ENCODE data around the gene FZR1. TPM values are rescaled to one million over a fixed set of nuclear protein-coding genes. Genes with fewer than 3 reads are reported as not detected.

FZR1 gene
- total and polyA plus RNA-seq, 9 of the 15 experiments (the other 6 are each of a cell fraction or from before 2014, with no cell fraction given), result 0.18 to 48.0 (median 22.2) TPM

GRCh38 chr19:3580156-3580934, 74.2 kb downstream of the FZR1 start (continued):
- TF ChIP-seq HDAC1 (IDR thresholded peaks at IDR 0.05) (peak in 1 of 2 experiments; percentile 91; a peak in 2 of 4 replicates), POLR2H (tag; IDR thresholded peaks at IDR 0.05; ENCODE audit: low read depth) (no peak), POLR2A (conservative IDR thresholded peaks at IDR 0.05) (no peak), GABPB2 (CRISPR knock-in tag; conservative IDR thresholded peaks at IDR 0.05) (no peak), CC2D1A (IDR thresholded peaks at IDR 0.05) (no peak), ZNF785 (CRISPR knock-in tag; IDR thresholded peaks at IDR 0.05) (no peak), ILK (tag; IDR thresholded peaks at IDR 0.05; ENCODE audit: borderline replicate concordance, low read depth) (no peak), ZKSCAN1 (IDR thresholded peaks at IDR 0.05; ENCODE audit: low read depth, low read length) (no peak), ZNF316 (IDR thresholded peaks at IDR 0.05) (peak; percentile 81), TCF3 (CRISPR knock-in tag; IDR thresholded peaks at IDR 0.05) (peak; percentile 30; the same call in 1 of the 2 replicates), NFRKB (IDR thresholded peaks at IDR 0.05; ENCODE audit: low read depth) (no peak), RBM39 (optimal IDR thresholded peaks at IDR 0.05; ENCODE audit: low read depth, low read length) (no peak), XRCC5 (IDR thresholded peaks at IDR 0.05; ENCODE audit: low read depth, low read length) (no peak), ZNF75A (CRISPR knock-in tag; IDR thresholded peaks at IDR 0.05) (no peak), FOXA1 (IDR thresholded peaks at IDR 0.05; ENCODE audit: borderline replicate concordance) (no peak), CREM (IDR thresholded peaks at IDR 0.05; ENCODE audit: low read depth) (0 out of 2 replicates have a peak, but pooled peaks have one; percentile 22), ZBTB7A (IDR thresholded peaks at IDR 0.05; ENCODE audit: borderline replicate concordance, control insufficient read depth, low read depth, low read length) (no peak), ZFP36 (IDR thresholded peaks at IDR 0.05; ENCODE audit: low read depth, low read length, partially characterized antibody) (no peak), TRIM24 (IDR thresholded peaks at IDR 0.05) (peak; percentile 25 to 52; a peak in 2 of 4 replicates), ETV1 (tag; conservative IDR thresholded peaks at IDR 0.05; ENCODE audit: low read depth) (no peak), PTRF (tag; IDR thresholded peaks at IDR 0.05) (no peak), ARID3A (IDR thresholded peaks at IDR 0.05; ENCODE audit: borderline replicate concordance, low read depth, low read length) (peak; percentile 47; the same call in 1 of the 2 replicates), ZHX1 (conservative IDR thresholded peaks at IDR 0.05; ENCODE audit: low read length) (no peak), ZNF584 (CRISPR knock-in tag; IDR thresholded peaks at IDR 0.05; ENCODE audit: low read depth) (no peak; the same call in 1 of the 2 replicates), ZNF354B (CRISPR knock-in tag; IDR thresholded peaks at IDR 0.05) (no peak), HSF4 (CRISPR knock-in tag; IDR thresholded peaks at IDR 0.05; ENCODE audit: borderline replicate concordance) (no peak), ZNF511 (CRISPR knock-in tag; IDR thresholded peaks at IDR 0.05) (no peak)
